HEK293T (cell line): Measurements from ENCODE around the gene CLDN7.

Experiments used
- ARNT ChIP-seq: fragments of 450-650 bp; IDR thresholded peaks from 2 replicates; pipeline ENCODE4 v1.6.1; 2017; ENCODE audit warnings: mild to moderate bottlenecking
- BHLHE40 ChIP-seq: fragments of 450-650 bp; IDR thresholded peaks from 2 replicates; pipeline ENCODE4 v1.6.1; 2016; ENCODE audit warnings: mild to moderate bottlenecking, moderate library complexity, borderline replicate concordance
- FOXM1 ChIP-seq: fragments of 450-650 bp; IDR thresholded peaks from 2 replicates; pipeline ENCODE4 v1.6.1; 2017; ENCODE audit warnings: mild to moderate bottlenecking, borderline replicate concordance
- HDGF ChIP-seq: fragments of 450-650 bp; IDR thresholded peaks from 2 replicates; pipeline ENCODE4 v1.6.1; 2017; ENCODE audit warnings: antibody characterized with exemption, borderline replicate concordance
- SP1 ChIP-seq: fragments of 450-650 bp; IDR thresholded peaks from 2 replicates; pipeline ENCODE4 v1.6.1; 2017
- SUZ12 ChIP-seq: fragments of 450-650 bp; IDR thresholded peaks from 2 replicates; pipeline ENCODE4 v1.6.1; 2016; ENCODE audit warnings: mild to moderate bottlenecking
- TARDBP ChIP-seq: fragments of 450-650 bp; IDR thresholded peaks from 2 replicates; pipeline ENCODE4 v1.6.1; 2016

DNA sequence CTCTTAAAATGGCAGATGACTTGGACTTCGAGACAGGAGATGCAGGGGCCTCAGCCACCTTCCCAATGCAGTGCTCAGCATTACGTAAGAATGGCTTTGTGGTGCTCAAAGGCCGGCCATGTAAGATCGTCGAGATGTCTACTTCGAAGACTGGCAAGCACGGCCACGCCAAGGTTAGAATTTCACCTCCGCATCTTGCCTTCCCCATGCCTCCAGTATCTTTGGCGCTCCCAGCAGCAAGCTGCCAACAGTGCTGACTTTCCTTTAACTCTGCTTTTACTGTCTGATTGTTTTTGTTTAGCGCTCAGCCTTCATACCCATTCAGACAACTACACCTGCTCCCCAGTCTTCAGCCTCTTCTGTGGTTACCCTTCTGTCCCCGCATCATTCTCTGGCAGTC is 47.4 kb upstream of the CLDN7 start:
- no peak for TF ChIP-seq SUZ12
- no peak for TF ChIP-seq HDGF
- TF ChIP-seq BHLHE40: no peak
- TF ChIP-seq ARNT: no peak
- no peak for TF ChIP-seq TARDBP
- no peak for TF ChIP-seq SP1
- no peak for TF ChIP-seq FOXM1
